K562 (cell line): ENCODE results near the gene SLC44A2. TPM values are rescaled to one million over a fixed set of nuclear protein-coding genes. Genes with fewer than 3 reads are reported as not detected.
A peak's percentile ranks its signal among the peaks of the same experiment; 100 is the strongest.

ENCODE experiments used
- COPS2 ChIP-seq: fragments of 450-650 bp; conservative IDR thresholded peaks from 2 replicates; pipeline ENCODE4 v1.6.1; 2016; ENCODE audit warnings: mild to moderate bottlenecking, moderate library complexity
- CREB3L1 ChIP-seq: fragments of 450-650 bp; IDR thresholded peaks from 2 replicates; pipeline ENCODE4 v1.6.1; 2014; ENCODE audit warnings: low read depth, mild to moderate bottlenecking, moderate library complexity, borderline replicate concordance
- HCFC1 ChIP-seq: IDR thresholded peaks from 2 replicates; pipeline ENCODE4 v1.6.1; 2012; ENCODE audit warnings: low read depth, low read length, improper control_type of control experiment
- NFRKB ChIP-seq: fragments of 450-650 bp; IDR thresholded peaks from 2 replicates; pipeline ENCODE4 v1.6.1; 2016; ENCODE audit warnings: low read depth
- POLR2A ChIP-seq: fragments of 450-650 bp; conservative IDR thresholded peaks from 2 replicates; pipeline ENCODE4 v1.6.1; 2016
- RBM34 ChIP-seq: fragments of 200-400 bp; formaldehyde crosslinking; IDR thresholded peaks from 2 replicates; pipeline ENCODE4 v1.6.1; 2018; ENCODE audit warnings: low read length, borderline replicate concordance; ENCODE audit not compliant: insufficient read depth
- SMAD1 ChIP-seq: fragments of 150-350 bp; IDR thresholded peaks from 2 replicates; pipeline ENCODE4 v1.6.1; 2014; ENCODE audit warnings: low read length, low read depth; ENCODE audit not compliant: partially characterized antibody
- SMAD3 ChIP-seq: fragments of 450-650 bp; formaldehyde crosslinking; conservative IDR thresholded peaks from 2 replicates; pipeline ENCODE4 v1.4.0; 2020; ENCODE audit warnings: mild to moderate bottlenecking
- TARDBP ChIP-seq: fragments of 450-650 bp; IDR thresholded peaks from 2 replicates; pipeline ENCODE4 v1.6.1; 2016
- TCF15 ChIP-seq: fragments of 250-450 bp; sonication (Bioruptor Pico); IDR thresholded peaks from 2 replicates; pipeline ENCODE4 v1.8.0; 2022; ENCODE audit warnings: moderate library complexity, mild to moderate bottlenecking, inconsistent platforms
- TFAP4 ChIP-seq: sonication (generic); formaldehyde crosslinking; IDR thresholded peaks from 2 replicates; pipeline ENCODE4 v1.8.0; 2022; ENCODE audit warnings: missing genetic modification reagents, mild to moderate bottlenecking, moderate library complexity, borderline replicate concordance
- WHSC1 ChIP-seq: IDR thresholded peaks from one replicate; pipeline ENCODE4 v1.6.1; 2012; ENCODE audit warnings: low read length, control low read depth, inconsistent platforms
- ZKSCAN1 ChIP-seq: fragments of 150-350 bp; IDR thresholded peaks from 2 replicates; pipeline ENCODE4 v1.6.1; 2016; ENCODE audit warnings: low read depth, low read length
- ZNF143 ChIP-seq: sonication (generic); formaldehyde crosslinking; IDR thresholded peaks from 2 replicates; pipeline ENCODE4 v1.9.0; 2022; ENCODE audit warnings: mild to moderate bottlenecking, missing genetic modification reagents
- ZNF165 ChIP-seq: fragments of 250-450 bp; sonication (Bioruptor Pico); IDR thresholded peaks from 2 replicates; pipeline ENCODE4 v1.4.0; 2020; ENCODE audit warnings: borderline replicate concordance
- ZNF224 ChIP-seq: sonication (generic); formaldehyde crosslinking; IDR thresholded peaks from 2 replicates; pipeline ENCODE4 v1.8.0; 2022; ENCODE audit warnings: mild to moderate bottlenecking, missing genetic modification reagents
- ZNF384 ChIP-seq: IDR thresholded peaks from 2 replicates; pipeline ENCODE4 v1.6.1; 2012; ENCODE audit warnings: low read depth, low read length, improper control_type of control experiment
- ZNF436 ChIP-seq: fragments of 250-450, 450-650 bp; sonication (Bioruptor Pico); formaldehyde crosslinking; IDR thresholded peaks from 2 replicates; pipeline ENCODE4 v1.7.0; 2020; ENCODE audit warnings: mild to moderate bottlenecking
- ZNF592 ChIP-seq: fragments of 450-650 bp; IDR thresholded peaks from 2 replicates; pipeline ENCODE4 v1.6.1; 2017; ENCODE audit warnings: antibody characterized with exemption, mild to moderate bottlenecking
- polyA plus RNA-seq, 8 experiments: library from polyadenylated mRNA; depleted of rRNA in 4 of 8; stranded (reverse) in 5 of 8; unstranded in 3 of 8; fragments of >200 nt; fragmentation: Nextera tagmentation in 2 of 8; fragmentation: Illumina TruSeq in 1 of 8; extraction: Ambion mirVana in 2 of 8; extraction: Trizol in 1 of 8; gene quantifications; 2 replicates each; pipeline versions ENCODE4 v1.2.1 to v1.2.3, GENCODE V29; 2011 to 2014; ENCODE audit warnings: inconsistent platforms in 1 of 8, missing spikeins in 1 of 8
- total RNA-seq, 7 experiments: library from RNA; depleted of rRNA in 6 of 7; stranded (reverse); fragments of >200 nt in 6 of 7; fragmentation: Illumina TruSeq in 2 of 7; extraction: Trizol in 2 of 7; gene quantifications; 2 replicates each; pipeline versions ENCODE4 v1.2.1 to v1.2.3, GENCODE V29; 2011 to 2021; ENCODE audit warnings: low replicate concordance in 1 of 7

SLC44A2 gene
- total and polyA plus RNA-seq, 9 of the 15 experiments (the other 6 are each of a cell fraction or from before 2014, with no cell fraction given): 1.1 to 34.2 (median 8.1) TPM

GRCh38 chr19:10653732-10654609, 28.6 kb downstream of the SLC44A2 start, which contains the start of gene ILF3 (continued):
- TF ChIP-seq ZNF592 (no peak), ZKSCAN1 (peak; percentile 18; the same call in 1 of the 2 replicates), ZNF436 (no peak), SMAD3 (CRISPR knock-in tag) (peak; percentile 83), COPS2 (no peak), RBM34 (no peak), ZNF224 (CRISPR knock-in tag) (no peak), TARDBP (peak; percentile 90; the same call in 1 of the 2 replicates), TCF15 (peak; percentile 62; the same call in 1 of the 2 replicates), CREB3L1 (peak; percentile 98), HCFC1 (peak; percentile 98), ZNF143 (CRISPR knock-in tag) (no peak), POLR2A (peak; percentile 94), ZNF384 (peak; percentile 83), SMAD1 (peak; percentile 77), NFRKB (peak; percentile 88), WHSC1 (no peak), ZNF165 (CRISPR knock-in tag) (no peak), TFAP4 (peak; percentile 93)
